Activated T-cell treated with anti-CD3 and anti-CD28 coated beads, Interleukin-2, amount 50 U/mL, for 1 hour (primary cell): ENCODE data around the gene TOE1.
"Not testable (repeated sequence)": the region's sequence is repeated elsewhere in the genome, so short reads cannot be mapped to it uniquely, and the experiment has no call there.

ENCODE experiments used
- DNase-seq: peaks from one replicate; pipeline ENCODE4 v3.0.0-alpha.2; 2020

Gene TOE1

DNA sequence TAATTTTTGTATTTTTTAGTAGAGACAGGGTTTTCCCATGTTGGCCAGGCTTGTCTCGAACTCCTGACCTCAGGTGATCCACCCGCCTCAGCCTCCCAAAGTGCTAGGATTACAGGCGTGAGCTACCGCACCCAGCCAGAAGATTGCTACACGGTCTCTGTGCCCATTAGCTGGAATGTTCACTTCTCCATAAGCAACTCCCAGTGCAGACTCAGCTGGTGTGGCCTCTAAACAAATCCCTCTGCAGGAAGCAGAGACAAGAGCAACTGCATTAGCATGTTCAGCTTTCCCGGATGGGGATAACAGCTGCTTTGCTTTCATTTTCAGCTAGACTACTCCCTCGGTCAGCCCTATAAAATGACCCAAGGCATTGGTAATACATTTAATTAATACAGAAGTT is 21.0 kb downstream of the TOE1 start:
- DNase-seq, result not testable (repeated sequence)

- no peak for DNase-seq
Measured at GRCh38 chr1:45364294-45364693, 24.3 kb downstream of the TOE1 start.

DNA sequence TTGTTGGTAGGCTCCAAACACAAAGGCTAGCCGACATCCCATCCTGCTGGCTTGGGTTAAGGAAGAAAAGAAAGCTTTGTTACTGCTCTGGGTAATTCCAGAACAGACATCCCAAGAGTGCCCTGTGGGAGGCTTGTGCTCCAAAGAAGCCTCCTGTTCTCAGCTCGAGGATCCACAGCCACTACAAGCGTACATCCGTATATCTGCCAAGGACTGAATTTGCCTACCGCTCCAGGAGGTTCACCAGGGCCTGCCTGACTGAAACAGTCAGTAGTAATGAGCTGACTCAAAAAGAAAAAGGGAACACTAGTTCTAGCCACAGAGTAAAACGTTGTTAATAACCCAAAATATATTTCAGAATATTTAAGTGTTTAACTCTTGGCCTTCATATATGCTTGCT is 25.1 kb downstream of the TOE1 start:
- DNase-seq, result no peak

DNA sequence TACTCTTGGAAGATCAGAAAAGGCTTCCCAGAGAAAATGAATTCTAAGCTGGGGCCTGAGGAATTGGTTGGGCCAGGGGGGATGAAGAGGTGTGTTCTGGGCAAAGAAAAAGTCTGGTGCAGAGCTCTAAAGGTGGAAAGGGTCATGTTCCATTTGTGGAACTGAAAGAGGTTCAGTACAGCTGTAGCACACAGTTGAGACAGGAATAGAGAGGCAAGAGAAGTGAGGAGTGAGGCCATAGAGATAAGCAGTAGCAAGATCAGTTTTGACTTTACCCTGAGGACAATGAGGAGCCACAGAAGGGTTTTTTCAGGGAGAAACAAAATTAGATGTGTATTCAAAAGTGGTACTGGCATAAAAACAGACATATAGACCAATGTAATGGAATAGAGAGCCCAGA is 30.6 kb downstream of the TOE1 start:
- DNase-seq, result no peak

- no peak for DNase-seq
Measured at GRCh38 chr1:45373573-45373972, 33.6 kb downstream of the TOE1 start.

DNA sequence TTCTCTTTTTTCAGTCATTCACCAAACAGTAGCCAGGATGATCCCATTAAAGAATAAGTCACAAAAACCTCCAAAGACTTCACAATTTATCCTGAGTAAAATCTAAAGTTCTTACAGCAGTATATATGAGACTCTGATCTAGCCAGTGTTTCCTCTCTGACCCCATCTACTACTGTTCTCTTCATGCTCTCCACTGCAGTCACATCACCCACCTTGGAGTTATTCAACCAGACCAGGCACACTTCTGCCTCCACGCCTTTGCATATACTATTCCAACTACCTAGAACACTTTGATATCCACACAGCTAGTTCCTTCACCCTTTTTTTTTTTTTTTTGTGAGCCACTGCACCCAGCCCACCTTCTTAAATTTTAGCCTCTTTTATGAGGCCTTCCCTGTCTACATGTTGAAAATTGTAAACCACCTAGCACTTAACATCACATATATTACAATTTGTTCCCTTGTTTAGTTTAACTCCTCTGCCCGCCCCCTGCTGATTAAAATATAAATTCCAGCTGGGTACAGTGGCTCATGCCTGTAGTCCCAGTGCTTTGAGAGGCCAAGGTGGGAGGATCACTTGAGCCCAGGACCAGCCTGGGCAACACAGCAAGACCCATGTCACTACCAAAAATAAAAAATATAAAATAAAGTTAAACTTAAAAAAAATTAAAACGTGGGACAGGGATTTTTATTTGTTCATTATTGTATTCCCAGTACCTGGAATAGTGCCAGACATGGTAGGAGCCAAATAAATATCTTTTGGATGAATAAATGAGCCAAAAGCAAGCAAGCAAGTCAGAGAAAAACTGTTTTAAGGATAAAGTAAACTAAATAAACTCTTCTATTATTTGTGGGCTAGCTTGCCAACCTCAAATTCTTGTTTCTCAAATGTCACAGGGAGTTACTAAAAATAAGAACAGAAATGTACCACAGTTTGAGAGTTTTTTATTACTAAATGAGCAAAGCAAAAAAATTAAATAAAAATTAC is 35.4 kb downstream of the TOE1 start:
- DNase-seq, result no peak

DNA sequence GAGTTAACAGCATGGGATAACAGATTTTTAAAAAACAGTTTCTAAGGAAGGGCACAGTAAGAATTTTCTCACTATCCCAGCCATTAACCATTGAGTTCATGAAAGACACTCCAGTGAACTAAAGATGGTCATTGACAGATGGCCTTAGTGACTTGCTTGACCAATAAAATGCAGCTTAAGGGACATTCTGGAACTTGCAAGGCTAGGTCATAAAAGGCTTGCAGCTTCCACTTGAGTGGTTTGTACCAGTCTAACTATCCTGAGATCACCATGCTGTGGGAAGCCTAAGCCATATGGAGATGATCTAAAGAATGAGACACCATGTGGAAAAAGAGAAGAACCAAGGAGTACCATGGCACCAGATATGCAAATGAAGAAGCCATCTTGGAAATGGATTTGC is 38.2 kb downstream of the TOE1 start:
- no peak for DNase-seq

DNA sequence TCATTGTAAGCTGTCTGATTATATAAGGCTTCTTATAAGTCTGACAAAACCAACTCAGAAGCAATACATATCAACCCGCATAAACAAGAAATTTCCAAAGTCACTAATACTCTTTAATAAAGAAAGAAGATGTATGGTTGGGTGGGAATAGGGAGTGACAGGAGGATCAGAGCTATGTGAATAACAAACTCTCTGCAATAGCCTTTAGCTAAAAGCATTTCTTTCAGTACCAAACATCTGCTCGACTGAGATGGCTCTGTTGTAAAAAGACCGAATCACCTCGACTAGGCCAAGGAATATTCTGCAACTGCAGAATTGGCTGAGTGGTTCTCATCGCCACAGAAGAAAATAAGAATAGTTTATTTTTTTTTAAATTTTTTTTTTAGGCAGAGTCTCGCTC is 39.6 kb downstream of the TOE1 start:
- no peak for DNase-seq

- DNase-seq, result no peak
Measured at GRCh38 chr1:45380125-45380524, 40.2 kb downstream of the TOE1 start.

GRCh38 chr1:45380730-45381129 is 40.8 kb downstream of the TOE1 start:
- DNase-seq, result no peak

DNA sequence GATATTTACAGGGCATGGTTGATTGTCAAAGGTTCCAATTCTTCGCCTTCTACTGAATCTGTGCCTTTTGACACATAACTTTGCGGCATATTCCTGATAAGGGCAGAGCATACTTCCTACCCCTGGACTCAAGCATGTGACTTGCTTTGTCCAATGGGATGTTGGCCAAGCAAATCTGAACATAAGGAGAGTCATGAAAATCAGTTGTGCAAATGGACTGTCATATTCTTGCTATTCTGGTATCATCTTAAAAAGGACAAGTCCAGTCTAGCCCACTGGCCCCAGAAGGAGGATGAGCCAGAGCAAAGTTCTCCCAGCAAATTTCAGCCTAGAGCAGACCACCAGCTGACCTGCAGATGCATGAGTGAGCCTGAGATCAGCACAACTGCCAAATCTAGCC is 41.3 kb downstream of the TOE1 start:
- DNase-seq, result no peak

DNA sequence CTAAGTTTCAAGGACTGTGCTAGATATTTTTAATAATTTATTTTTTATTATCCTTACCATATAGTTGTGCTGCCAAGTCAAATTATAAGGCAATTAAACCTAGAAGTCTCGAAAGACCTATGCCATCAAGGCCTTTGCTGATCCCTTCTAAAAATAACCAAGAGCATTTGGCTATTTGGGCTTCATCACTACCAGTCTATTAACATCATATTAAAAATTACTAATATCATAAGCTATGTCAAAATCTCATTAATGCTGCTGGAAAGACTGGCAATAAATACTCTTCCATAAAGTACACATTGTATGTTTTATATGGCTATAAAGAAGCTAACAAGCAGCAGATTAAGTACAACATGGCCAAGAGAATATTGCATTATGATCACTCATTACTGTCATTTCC is 43.2 kb downstream of the TOE1 start:
- DNase-seq, result no peak

- not testable (repeated sequence) for DNase-seq
Measured at GRCh38 chr1:45384213-45384612, 44.2 kb downstream of the TOE1 start.

- DNase-seq, result no peak
Measured at GRCh38 chr1:45385302-45385701, 45.3 kb downstream of the TOE1 start.

GRCh38 chr1:45386219-45386618 is 46.2 kb downstream of the TOE1 start:
- DNase-seq, result no peak
